SK-N-SH (cell line): Measurements from ENCODE around the gene ZNF480. TPM values are rescaled to one million over a fixed set of nuclear protein-coding genes. Genes with fewer than 3 reads are reported as not detected.

Experiments used
- CTCF ChIA-PET: fragments of 300-600, 350-600 bp; formaldehyde crosslinking; extraction: SDS; loops from one replicate; lab custom pipeline; 2021; lab: Yijun Ruan, JAX
- POLR2A ChIA-PET: fragments of 350-600 bp; sonication (Branson Sonifier 250); formaldehyde crosslinking; extraction: SDS; loops from one replicate; lab custom pipeline; 2020; ENCODE audit warnings: antibody characterized with exemption, inconsistent platforms; lab: Yijun Ruan, JAX
- DNase-seq: peaks from one replicate; pipeline ENCODE4 v3.0.0; 2012
- H2AFZ ChIP-seq: fragments of 200-600 bp; sonication (generic); 2 replicates; pipeline ENCODE4 v1.8.1; 2016; ENCODE audit warnings: antibody characterized with exemption, mild to moderate bottlenecking, low read depth
- H3F3A ChIP-seq: fragments of 200-600 bp; sonication (generic); replicated peaks from 2 replicates; pipeline ENCODE3; 2016; ENCODE audit warnings: antibody characterized with exemption, mild to moderate bottlenecking; ENCODE audit not compliant: insufficient read depth
- H3K27ac ChIP-seq, 2 experiments: fragments of 200-500 bp in 1 of 2; fragments of 200-600 bp in 1 of 2; sonication (Bioruptor generic) in 1 of 2; sonication (generic), shearing (Covaris generic) in 1 of 2; 2 replicates each; pipeline versions ENCODE4 v1.5.1 to v1.6.1; 2014 to 2016; ENCODE audit warnings: low read depth in 2 of 2, inconsistent platforms in 1 of 2, low read length in 1 of 2, mild to moderate bottlenecking in 1 of 2, mixed read lengths in 1 of 2
- H3K27me3 ChIP-seq: fragments of 200-600 bp; sonication (generic), shearing (Covaris generic); 2 replicates; pipeline ENCODE4 v1.6.1; 2016; ENCODE audit warnings: mixed run types; ENCODE audit not compliant: insufficient read depth
- H3K36me3 ChIP-seq, 2 experiments: fragments of 200-500 bp in 1 of 2; fragments of 200-600 bp in 1 of 2; sonication (Bioruptor generic) in 1 of 2; sonication (generic) in 1 of 2; replicated peaks in 1 of 2; 2 replicates each; pipeline versions ENCODE3 to v1.5.1; 2014 to 2016; ENCODE audit warnings: low read length in 1 of 2, mild to moderate bottlenecking in 1 of 2; ENCODE audit not compliant: insufficient read depth in 2 of 2, control insufficient read depth in 1 of 2
- H3K4me1 ChIP-seq, 2 experiments: fragments of 200-500 bp in 1 of 2; fragments of 200-600 bp in 1 of 2; sonication (Bioruptor generic) in 1 of 2; sonication (generic), shearing (Covaris generic) in 1 of 2; 2 replicates each; pipeline versions ENCODE4 v1.5.1 to v1.6.1; 2014 to 2016; ENCODE audit warnings: low read depth in 1 of 2, low read length in 1 of 2, mixed run types in 1 of 2; ENCODE audit not compliant: insufficient read depth in 2 of 2, control insufficient read depth in 1 of 2
- H3K4me2 ChIP-seq: fragments of 200-600 bp; sonication (generic), shearing (Covaris generic); 2 replicates; pipeline ENCODE4 v1.6.1; 2017; ENCODE audit warnings: mixed run types
- H3K4me3 ChIP-seq, 2 experiments: fragments of 200-500 bp in 1 of 2; fragments of 200-600 bp in 1 of 2; sonication (Bioruptor generic) in 1 of 2; sonication (generic), shearing (Covaris generic) in 1 of 2; 2 replicates each; pipeline versions ENCODE4 v1.5.1 to v1.8.1; 2014 to 2016; ENCODE audit warnings: low read depth in 2 of 2, inconsistent platforms in 1 of 2, low read length in 1 of 2, mild to moderate bottlenecking in 1 of 2, mixed read lengths in 1 of 2, moderate library complexity in 1 of 2
- H3K79me2 ChIP-seq: fragments of 200-600 bp; sonication (generic); 2 replicates; pipeline ENCODE4 v1.8.1; 2017; ENCODE audit warnings: mild to moderate bottlenecking; ENCODE audit not compliant: insufficient read depth
- H3K9ac ChIP-seq: fragments of 200-600 bp; sonication (generic); 2 replicates; pipeline ENCODE4 v1.6.1; 2017; ENCODE audit warnings: mixed run types
- H3K9me2 ChIP-seq: fragments of 200-600 bp; sonication (generic); 2 replicates; pipeline ENCODE4 v1.6.1; 2017; ENCODE audit warnings: mixed run types
- H3K9me3 ChIP-seq: fragments of 200-600 bp; sonication (generic); 2 replicates; pipeline ENCODE4 v1.6.1; 2017; ENCODE audit warnings: mixed run types, mild to moderate bottlenecking, moderate library complexity
- H4K20me1 ChIP-seq: fragments of 200-600 bp; sonication (generic); 2 replicates; pipeline ENCODE4 v1.6.1; 2017; ENCODE audit warnings: mild to moderate bottlenecking, mixed run types; ENCODE audit not compliant: insufficient read depth
- EZH2phosphoT487 ChIP-seq: fragments of 200-600 bp; sonication (generic); IDR thresholded peaks from 2 replicates; pipeline ENCODE4 v1.6.1; 2017; ENCODE audit warnings: low read depth, mixed run types, mild to moderate bottlenecking, antibody characterized with exemption, moderate library complexity, borderline replicate concordance
- FOXM1 ChIP-seq: IDR thresholded peaks from 2 replicates; pipeline ENCODE4 v1.4.0; 2012; ENCODE audit warnings: low read depth, mild to moderate bottlenecking
- GABPA ChIP-seq: IDR thresholded peaks from 2 replicates; pipeline ENCODE4 v1.4.0; 2012; ENCODE audit warnings: low read depth, mild to moderate bottlenecking
- MEF2A ChIP-seq: IDR thresholded peaks from 2 replicates; pipeline ENCODE4 v1.4.0; 2012; ENCODE audit warnings: low read depth, borderline replicate concordance
- MXI1 ChIP-seq: IDR thresholded peaks from 2 replicates; pipeline ENCODE4 v1.6.1; 2012; ENCODE audit warnings: mild to moderate bottlenecking, low read depth, low read length, improper control_type of control experiment
- NRF1 ChIP-seq: IDR thresholded peaks from 2 replicates; pipeline ENCODE4 v1.6.1; 2012; ENCODE audit warnings: low read depth, mild to moderate bottlenecking, low read length
- RCOR1 ChIP-seq: fragments of 150-350 bp; IDR thresholded peaks from 2 replicates; pipeline ENCODE4 v1.6.1; 2017; ENCODE audit warnings: antibody characterized with exemption, low read length
- USF1 ChIP-seq: IDR thresholded peaks from 2 replicates; pipeline ENCODE4 v1.4.0; 2012; ENCODE audit warnings: low read depth, borderline replicate concordance
- USF2 ChIP-seq: fragments of 150-350 bp; IDR thresholded peaks from 2 replicates; pipeline ENCODE4 v1.6.1; 2017; ENCODE audit warnings: antibody characterized with exemption, low read length, low read depth, borderline replicate concordance
- ZBTB33 ChIP-seq: IDR thresholded peaks from 2 replicates; pipeline ENCODE4 v1.4.0; 2012; ENCODE audit warnings: low read depth, borderline replicate concordance
- WGBS: methylation state at CpG from one replicate; pipeline ENCODE4 v1.1.6; 2017; ENCODE audit warnings: low lambda C conversion rate; 5-methylcytosine and 5-hydroxymethylcytosine counted together
- polyA plus RNA-seq, 3 experiments: library from polyadenylated mRNA; depleted of rRNA; stranded (reverse); fragments of >200 nt; gene quantifications; 2 replicates each; pipeline ENCODE4 v1.2.3, GENCODE V29; 2012
- TF ChIP-seq, protein P1 (sequence below): IDR thresholded peaks from 2 replicates; pipeline ENCODE4 v1.6.1; 2012; ENCODE audit warnings: mild to moderate bottlenecking, low read depth, low read length, moderate library complexity
- TF ChIP-seq, protein P2 (sequence below): fragments of 200-600 bp; sonication (generic); IDR thresholded peaks from 2 replicates; pipeline ENCODE4 v1.6.1; 2017; ENCODE audit warnings: antibody characterized with exemption, mild to moderate bottlenecking, moderate library complexity
- TF ChIP-seq, protein P3 (sequence below): IDR thresholded peaks from 2 replicates; pipeline ENCODE4 v1.4.0; 2012; ENCODE audit warnings: low read depth

Gene ZNF480
- polyA plus RNA-seq, 1 of the 3 experiments (the other 2 are of a cell fraction): 10.9 TPM

- Histone ChIP-seq H3K27ac (no peak overlapping the region), H3K9me2 (no peaks in the 10 kb centered on the region), H3K27me3 (no peaks in the 10 kb centered on the region), H3K9me3 (no peaks in the 10 kb centered on the region), H3F3A (no peaks in the 10 kb centered on the region), H3K9ac (no peak overlapping the region), H3K79me2 (peaks cover 100% of the 10 kb centered on the region), H3K4me2 (no peak overlapping the region), H2AFZ (no peak overlapping the region), H3K4me3 (no peak overlapping the region; a peak in 1 of 4 replicates), H3K4me1 (peaks cover 0 to 2% of the 10 kb centered on the region in 2 experiments; a peak in 1 of 4 replicates), H4K20me1 (no peaks in the 10 kb centered on the region), H3K36me3 (peaks cover 0 to 56% of the 10 kb centered on the region in 2 experiments)
- CTCF ChIA-PET: no interaction called here
- TF ChIP-seq MXI1 (no peak), USF2 (no peak), NRF1 (no peak), ZBTB33 (no peak), GABPA (no peak), RCOR1 (no peak), MEF2A (no peak), EZH2phosphoT487 (no peak), USF1 (no peak), FOXM1 (no peak)
- TF ChIP-seq, protein P1, sequence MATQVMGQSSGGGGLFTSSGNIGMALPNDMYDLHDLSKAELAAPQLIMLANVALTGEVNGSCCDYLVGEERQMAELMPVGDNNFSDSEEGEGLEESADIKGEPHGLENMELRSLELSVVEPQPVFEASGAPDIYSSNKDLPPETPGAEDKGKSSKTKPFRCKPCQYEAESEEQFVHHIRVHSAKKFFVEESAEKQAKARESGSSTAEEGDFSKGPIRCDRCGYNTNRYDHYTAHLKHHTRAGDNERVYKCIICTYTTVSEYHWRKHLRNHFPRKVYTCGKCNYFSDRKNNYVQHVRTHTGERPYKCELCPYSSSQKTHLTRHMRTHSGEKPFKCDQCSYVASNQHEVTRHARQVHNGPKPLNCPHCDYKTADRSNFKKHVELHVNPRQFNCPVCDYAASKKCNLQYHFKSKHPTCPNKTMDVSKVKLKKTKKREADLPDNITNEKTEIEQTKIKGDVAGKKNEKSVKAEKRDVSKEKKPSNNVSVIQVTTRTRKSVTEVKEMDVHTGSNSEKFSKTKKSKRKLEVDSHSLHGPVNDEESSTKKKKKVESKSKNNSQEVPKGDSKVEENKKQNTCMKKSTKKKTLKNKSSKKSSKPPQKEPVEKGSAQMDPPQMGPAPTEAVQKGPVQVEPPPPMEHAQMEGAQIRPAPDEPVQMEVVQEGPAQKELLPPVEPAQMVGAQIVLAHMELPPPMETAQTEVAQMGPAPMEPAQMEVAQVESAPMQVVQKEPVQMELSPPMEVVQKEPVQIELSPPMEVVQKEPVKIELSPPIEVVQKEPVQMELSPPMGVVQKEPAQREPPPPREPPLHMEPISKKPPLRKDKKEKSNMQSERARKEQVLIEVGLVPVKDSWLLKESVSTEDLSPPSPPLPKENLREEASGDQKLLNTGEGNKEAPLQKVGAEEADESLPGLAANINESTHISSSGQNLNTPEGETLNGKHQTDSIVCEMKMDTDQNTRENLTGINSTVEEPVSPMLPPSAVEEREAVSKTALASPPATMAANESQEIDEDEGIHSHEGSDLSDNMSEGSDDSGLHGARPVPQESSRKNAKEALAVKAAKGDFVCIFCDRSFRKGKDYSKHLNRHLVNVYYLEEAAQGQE: no peak
- TF ChIP-seq, protein P2, sequence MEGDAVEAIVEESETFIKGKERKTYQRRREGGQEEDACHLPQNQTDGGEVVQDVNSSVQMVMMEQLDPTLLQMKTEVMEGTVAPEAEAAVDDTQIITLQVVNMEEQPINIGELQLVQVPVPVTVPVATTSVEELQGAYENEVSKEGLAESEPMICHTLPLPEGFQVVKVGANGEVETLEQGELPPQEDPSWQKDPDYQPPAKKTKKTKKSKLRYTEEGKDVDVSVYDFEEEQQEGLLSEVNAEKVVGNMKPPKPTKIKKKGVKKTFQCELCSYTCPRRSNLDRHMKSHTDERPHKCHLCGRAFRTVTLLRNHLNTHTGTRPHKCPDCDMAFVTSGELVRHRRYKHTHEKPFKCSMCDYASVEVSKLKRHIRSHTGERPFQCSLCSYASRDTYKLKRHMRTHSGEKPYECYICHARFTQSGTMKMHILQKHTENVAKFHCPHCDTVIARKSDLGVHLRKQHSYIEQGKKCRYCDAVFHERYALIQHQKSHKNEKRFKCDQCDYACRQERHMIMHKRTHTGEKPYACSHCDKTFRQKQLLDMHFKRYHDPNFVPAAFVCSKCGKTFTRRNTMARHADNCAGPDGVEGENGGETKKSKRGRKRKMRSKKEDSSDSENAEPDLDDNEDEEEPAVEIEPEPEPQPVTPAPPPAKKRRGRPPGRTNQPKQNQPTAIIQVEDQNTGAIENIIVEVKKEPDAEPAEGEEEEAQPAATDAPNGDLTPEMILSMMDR: no peak
- TF ChIP-seq, protein P3, sequence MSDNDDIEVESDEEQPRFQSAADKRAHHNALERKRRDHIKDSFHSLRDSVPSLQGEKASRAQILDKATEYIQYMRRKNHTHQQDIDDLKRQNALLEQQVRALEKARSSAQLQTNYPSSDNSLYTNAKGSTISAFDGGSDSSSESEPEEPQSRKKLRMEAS: no peak
- DNase-seq: no peak
- POLR2A ChIA-PET: no interaction called here
- 98% methylated on average over 5 of the region's 5 CpGs for WGBS
Measured at GRCh38 chr19:52275988-52276387, 21.0 kb upstream of the ZNF480 start.
